Stimulated activated CD4-positive, alpha-beta T cell treated with anti-CD3 and anti-CD28 coated beads, Interleukin-2, amount 100 ng/mL, for 48 hours (primary cell): ENCODE measurements around the gene LYSMD1.
"Not testable (repeated sequence)": the region's sequence is repeated elsewhere in the genome, so short reads cannot be mapped to it uniquely, and the experiment has no call there.

Experiments used
- DNase-seq, 2 donors: peaks; one replicate each; pipeline ENCODE4 v3.0.0-alpha.2; 2020

LYSMD1 gene

GRCh38 chr1:151165738-151166504, at the start of gene LYSMD1, which contains the start of gene SCNM1:
TSS of gene LYSMD1 (minus strand) at chr1:151165902. CDS start at chr1:151165258, 644 bp downstream.
TSS of gene SCNM1 (plus strand) at chr1:151166144. CDS start at chr1:151166153, 9 bp downstream.
- DNase-seq: peak; percentile 93 to 94

GRCh38 chr1:151213560-151213959, 47.9 kb upstream of the LYSMD1 start:
- no peak for DNase-seq

- DNase-seq: no peak
These were observed 46.4 kb upstream of the LYSMD1 start for GRCh38 chr1:151211972-151212705.

DNA sequence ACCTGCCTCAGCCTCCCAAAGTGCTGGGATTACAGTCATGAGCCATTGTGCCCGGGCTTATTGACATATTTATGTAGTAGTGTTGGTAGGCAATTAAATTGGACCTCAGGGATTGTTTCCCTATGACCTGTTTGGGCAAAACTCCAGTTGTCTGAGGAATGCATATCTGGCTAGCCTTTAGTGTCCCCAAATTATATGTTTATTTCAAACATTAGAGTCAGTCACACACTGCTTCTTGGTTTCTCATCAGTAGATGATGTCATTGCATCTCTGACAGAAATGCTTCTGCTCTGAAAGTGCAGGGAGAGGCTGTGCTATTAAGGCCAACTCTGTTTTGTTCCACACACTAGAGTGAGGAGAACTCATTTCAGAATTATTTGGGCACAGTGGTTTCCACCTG, 45.1 kb upstream of the LYSMD1 start:
- no peak for DNase-seq

DNA sequence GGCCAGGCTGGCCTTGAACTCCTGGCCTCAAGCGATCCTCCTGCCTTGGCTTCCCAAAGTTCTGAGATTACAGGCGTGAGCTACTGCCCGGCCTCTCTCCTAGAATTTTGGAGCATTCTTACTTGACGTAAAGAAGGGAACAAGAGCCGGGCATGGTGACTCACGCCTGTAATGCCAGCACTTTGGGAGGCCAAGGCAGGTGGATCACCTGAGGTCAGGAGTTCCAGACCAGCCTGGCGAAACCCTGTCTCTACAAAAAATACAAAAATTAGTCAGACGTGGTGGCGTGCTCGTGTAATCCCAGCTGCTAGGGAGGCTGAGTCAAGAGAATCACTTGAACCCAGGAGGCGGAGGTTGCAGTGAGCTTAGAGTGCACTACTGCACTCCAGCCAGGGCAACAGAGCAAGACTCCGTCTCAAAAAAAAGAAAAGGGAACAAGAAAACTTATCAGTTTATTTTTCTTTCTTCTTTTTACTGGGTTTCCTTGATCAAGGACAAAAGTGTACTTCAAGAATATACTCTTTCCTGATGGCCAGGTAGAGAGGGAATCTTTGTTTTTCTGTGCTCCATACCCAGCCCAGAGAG, 39.8 kb upstream of the LYSMD1 start:
- DNase-seq: not testable (repeated sequence)

DNA sequence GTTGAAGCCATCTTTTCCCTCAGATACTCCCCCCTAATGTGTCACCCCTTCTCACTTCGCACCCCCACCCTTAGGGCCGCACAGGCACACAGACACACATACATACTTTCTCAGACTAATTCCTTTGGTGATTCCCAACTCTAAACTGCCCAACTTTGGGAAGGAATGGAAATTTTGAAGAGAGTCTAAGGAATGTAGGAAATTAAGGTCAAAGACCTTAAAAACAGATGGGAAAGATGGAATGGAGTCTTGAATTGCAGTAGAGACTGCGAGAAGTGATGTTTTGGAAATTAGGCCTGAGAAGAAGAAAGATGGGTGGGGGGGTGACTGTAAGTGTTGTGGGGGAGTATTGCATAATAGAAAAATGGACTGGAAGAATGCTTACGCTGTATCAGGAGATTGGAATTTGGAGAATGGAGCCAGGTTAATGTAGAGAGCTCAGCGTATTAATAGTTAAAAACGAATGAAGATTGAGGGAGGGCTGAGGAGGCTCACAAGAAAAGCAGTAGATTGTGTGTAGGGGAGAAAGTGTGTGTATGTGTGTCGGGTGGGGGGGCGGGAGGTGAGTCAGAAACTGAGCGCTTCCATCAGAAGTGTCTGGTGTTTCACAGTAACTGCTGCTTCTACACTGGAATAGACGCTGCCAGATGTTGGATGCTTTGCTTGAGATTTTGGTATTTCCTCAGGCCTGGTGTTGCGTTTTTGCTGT, 34.3 kb upstream of the LYSMD1 start:
- no peak for DNase-seq

DNA sequence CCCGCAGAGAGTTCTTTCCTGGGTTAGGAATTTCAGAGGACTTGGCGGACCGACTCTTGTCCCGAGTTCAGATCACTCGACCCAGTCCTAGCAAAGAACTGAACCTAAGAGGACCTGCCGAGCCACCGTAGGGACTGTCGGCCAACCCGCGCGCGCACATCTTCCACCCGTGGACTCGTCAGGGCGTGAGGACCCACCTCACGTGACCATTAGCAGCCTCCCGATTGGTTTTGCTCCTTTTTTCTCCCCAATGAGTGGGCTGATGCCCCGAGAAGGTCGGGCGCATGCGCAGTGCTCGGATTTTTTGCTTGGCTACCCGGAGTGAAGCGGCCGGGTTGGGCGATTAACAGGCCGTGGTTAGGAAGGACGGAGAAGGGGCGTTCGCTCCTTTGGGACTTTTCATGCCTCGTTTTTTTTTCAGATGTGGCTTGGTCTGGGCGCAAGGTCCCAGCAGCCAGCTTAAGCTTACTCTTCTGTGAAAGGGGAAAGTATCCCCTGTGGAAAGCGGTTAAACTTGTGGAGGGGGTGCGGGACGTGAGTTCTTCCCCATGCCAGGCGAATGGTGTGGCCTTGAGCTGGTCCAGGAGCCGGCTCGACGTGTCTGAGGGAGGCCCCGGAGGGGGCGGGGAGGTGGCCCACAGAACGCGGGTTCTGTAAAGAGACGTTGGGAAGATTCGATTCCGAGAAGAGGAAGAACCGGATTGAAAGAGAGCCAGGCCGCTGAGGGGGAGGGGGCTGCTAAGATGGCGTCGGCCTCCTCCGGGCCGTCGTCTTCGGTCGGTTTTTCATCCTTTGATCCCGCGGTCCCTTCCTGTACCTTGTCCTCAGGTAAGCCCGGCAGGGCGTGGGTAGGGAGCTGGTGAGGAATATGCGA, 32.8 kb upstream of the LYSMD1 start, which contains the start of gene PIP5K1A:
Gene PIP5K1A, plus strand, starts transcription at position 299 of the 874 bp plus-strand sequence. Its CDS starts 445 bp downstream, at position 744.
- DNase-seq: peak; percentile 99

GRCh38 chr1:151197863-151198253, 32.2 kb upstream of the LYSMD1 start:
- no peak for DNase-seq

GRCh38 chr1:151196292-151196800, 30.6 kb upstream of the LYSMD1 start:
- DNase-seq: peak; percentile 17 to 48

DNA sequence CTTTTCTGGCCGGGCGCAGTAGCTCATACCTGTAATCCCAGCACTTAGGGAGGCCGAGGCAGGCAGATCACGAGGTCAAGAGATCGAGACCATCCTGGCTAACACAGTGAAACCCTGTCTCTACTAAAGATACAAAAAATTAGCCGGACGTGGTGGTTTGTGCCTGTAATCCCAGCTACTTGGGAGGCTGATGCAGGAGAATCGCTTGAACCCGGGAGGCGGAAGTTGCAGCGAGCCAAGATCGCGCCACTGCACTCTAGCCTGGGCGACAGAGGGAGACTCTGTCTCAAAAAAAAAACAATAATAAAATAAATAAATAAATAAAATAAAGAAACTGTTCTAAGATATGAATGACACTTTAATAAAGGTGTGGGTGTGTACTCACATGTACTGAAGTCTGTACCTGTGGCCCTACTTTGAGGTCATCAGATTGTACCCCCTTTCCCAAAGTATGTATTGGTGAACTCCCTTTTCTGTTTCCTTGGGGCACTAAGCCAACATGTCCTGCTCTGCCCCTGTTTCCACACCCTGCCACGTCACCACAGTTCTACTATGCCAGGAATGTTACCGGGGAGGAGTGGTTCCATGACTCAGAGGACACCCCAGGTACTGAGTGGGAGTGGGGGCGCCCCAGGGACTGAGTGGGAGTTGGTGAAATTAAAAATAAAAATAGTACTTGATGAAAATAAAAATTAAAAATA, 29.3 kb upstream of the LYSMD1 start:
- not testable (repeated sequence) for DNase-seq

DNA sequence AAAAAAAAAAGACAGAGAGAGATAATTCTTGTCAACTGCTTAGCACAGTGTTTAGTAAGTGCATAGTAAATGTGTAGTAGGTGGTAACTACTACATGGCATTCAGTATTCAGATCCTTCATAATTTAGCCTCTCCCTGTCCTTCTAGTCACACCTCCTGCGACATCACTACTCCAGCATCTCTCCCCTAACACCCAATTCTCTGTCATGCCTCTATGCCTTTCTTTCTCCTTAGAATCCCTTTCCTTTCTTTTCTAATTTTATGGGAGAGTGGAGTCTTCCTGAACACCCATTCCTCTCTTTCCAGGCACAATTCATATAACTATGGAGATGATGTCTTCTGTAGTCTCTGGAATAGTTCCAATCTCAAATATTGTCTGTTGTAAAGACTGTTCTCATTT, 28.2 kb upstream of the LYSMD1 start:
- DNase-seq: no peak

GRCh38 chr1:151193304-151193703, 27.6 kb upstream of the LYSMD1 start:
- DNase-seq: no peak

- no peak for DNase-seq
These were observed 26.3 kb upstream of the LYSMD1 start for GRCh38 chr1:151192047-151192446.

GRCh38 chr1:151189637-151190445, 24.1 kb upstream of the LYSMD1 start, which contains the start of gene VPS72:
TSS of gene VPS72 (minus strand) at chr1:151190197. CDS start at chr1:151190121, 76 bp downstream.
- DNase-seq: peak; percentile 74 to 77

GRCh38 chr1:151188667-151189066, 23.0 kb upstream of the LYSMD1 start:
- not testable (repeated sequence) for DNase-seq

DNA sequence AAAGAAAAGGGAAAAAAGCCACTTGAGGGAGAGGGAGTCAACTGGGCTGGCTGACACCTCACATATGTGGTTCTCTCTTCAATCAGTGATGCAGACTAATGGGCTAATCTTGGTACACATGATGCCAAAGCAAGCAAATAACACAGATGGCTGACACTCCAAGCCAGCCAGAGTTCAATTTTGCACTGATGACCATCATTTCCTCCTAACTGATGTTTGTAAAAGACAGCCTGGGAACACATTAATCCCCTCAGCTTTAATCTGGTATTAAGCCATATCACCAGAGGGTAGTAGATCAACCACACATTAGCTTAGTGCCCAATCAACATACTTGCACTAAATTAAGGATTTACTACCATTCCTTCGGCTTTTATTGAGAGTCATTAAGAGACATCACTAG, 21.5 kb upstream of the LYSMD1 start:
- no peak for DNase-seq

GRCh38 chr1:151184211-151184610, 18.5 kb upstream of the LYSMD1 start:
- DNase-seq: no peak

GRCh38 chr1:151176514-151177045, 10.9 kb upstream of the LYSMD1 start:
- no peak for DNase-seq

DNA sequence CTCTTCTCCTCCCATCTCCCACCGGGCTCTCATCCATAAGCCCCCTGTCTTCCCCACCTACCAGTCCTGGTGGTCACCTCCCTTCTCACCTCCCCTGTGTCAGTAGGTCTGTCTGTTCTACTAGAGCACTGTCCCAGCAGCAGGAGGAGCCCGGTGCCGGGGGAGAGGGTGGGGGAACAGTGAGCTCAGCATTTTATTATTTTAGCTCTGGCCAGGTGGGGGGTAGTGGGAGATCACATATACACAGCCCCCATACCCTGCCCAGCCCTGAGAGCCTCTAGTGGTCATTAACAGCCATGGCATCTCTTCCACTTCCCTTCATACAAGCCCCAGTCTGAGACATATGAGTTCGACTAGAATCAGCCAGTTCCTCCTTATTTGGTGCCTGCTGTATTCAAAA, 10.2 kb upstream of the LYSMD1 start, which contains the start of gene TMOD4:
Gene TMOD4, minus strand, starts transcription at position 119 of the 400 bp plus-strand sequence. CDS start 1,106 bp downstream, outside the sequence.
- DNase-seq: no peak
